IMR-90 (cell line): ENCODE results near the gene DYNC1H1. TPM values are rescaled to one million over a fixed set of nuclear protein-coding genes. Genes with fewer than 3 reads are reported as not detected.

ENCODE experiments used
- ATAC-seq: fragments of 200-7000 bp; cut with Tn5 transposase; 2 replicates; pipeline ENCODE4 v1.9.1; 2020; ENCODE audit warnings: low read depth, mild to moderate bottlenecking, moderate library complexity
- BruUV-seq: library from RNA; stranded (reverse); fragments of 400-500 nt; replicated peaks from 2 replicates; lab custom pipeline; 2021; lab: Mats Ljungman, UMichigan
- CTCF ChIA-PET: fragments of 300-600 bp; formaldehyde crosslinking; extraction: SDS; loops from one replicate; lab custom pipeline; 2021; ENCODE audit warnings: antibody characterized with exemption; lab: Yijun Ruan, JAX
- POLR2A ChIA-PET: fragments of 300-600 bp; sonication (Branson Sonifier 250); formaldehyde crosslinking; loops from one replicate; lab custom pipeline; 2022; ENCODE audit warnings: antibody characterized with exemption; ENCODE audit not compliant: unreplicated experiment; lab: Charles Lee
- DNase-seq: peaks from one replicate; pipeline ENCODE4 v3.0.0; 2013
- H2AFZ ChIP-seq: replicated peaks from 2 replicates; pipeline ENCODE3; 2013; ENCODE audit warnings: low read length, mild to moderate bottlenecking; ENCODE audit not compliant: poor library complexity
- H2AK5ac ChIP-seq: 2 replicates; pipeline ENCODE4 v1.6.1; 2013; ENCODE audit warnings: low read depth, low read length, inconsistent platforms
- H2AK9ac ChIP-seq: replicated peaks from 2 replicates; pipeline ENCODE3; 2013; ENCODE audit warnings: mild to moderate bottlenecking, low read depth, low read length, moderate library complexity; ENCODE audit not compliant: poor library complexity
- H2BK120ac ChIP-seq: 2 replicates; pipeline ENCODE4 v1.6.1; 2013; ENCODE audit warnings: low read depth, low read length, inconsistent platforms
- H2BK15ac ChIP-seq: 3 replicates; pipeline ENCODE4 v1.6.1; 2013; ENCODE audit warnings: low read depth, low read length, inconsistent platforms
- H2BK20ac ChIP-seq: 2 replicates; pipeline ENCODE4 v1.6.1; 2013; ENCODE audit warnings: low read depth, mild to moderate bottlenecking, inconsistent platforms, low read length, moderate library complexity
- H2BK5ac ChIP-seq: 2 replicates; pipeline ENCODE4 v1.6.1; 2013; ENCODE audit warnings: mild to moderate bottlenecking, low read depth, low read length, inconsistent platforms; ENCODE audit not compliant: poor library complexity, severe bottlenecking
- H3K14ac ChIP-seq: replicated peaks from 2 replicates; pipeline ENCODE4 v1.6.1; 2013; ENCODE audit warnings: low read depth, low read length, inconsistent platforms
- H3K18ac ChIP-seq: 2 replicates; pipeline ENCODE4 v1.6.1; 2013; ENCODE audit warnings: low read depth, low read length, control low read depth
- H3K23ac ChIP-seq: 2 replicates; pipeline ENCODE4 v1.6.1; 2013; ENCODE audit warnings: low read depth, low read length, inconsistent platforms
- H3K27ac ChIP-seq: 2 replicates; pipeline ENCODE4 v1.5.1; 2013; ENCODE audit warnings: mild to moderate bottlenecking, control low read depth, low read length; ENCODE audit not compliant: insufficient read depth
- H3K27me3 ChIP-seq: 2 replicates; pipeline ENCODE4 v1.6.1; 2013; ENCODE audit warnings: low read length; ENCODE audit not compliant: control insufficient read depth, insufficient read depth
- H3K36me3 ChIP-seq: 2 replicates; pipeline ENCODE4 v1.6.1; 2013; ENCODE audit warnings: low read length, mixed read lengths; ENCODE audit not compliant: control insufficient read depth, insufficient read depth
- H3K4ac ChIP-seq: 2 replicates; pipeline ENCODE4 v1.6.1; 2013; ENCODE audit warnings: low read depth, low read length, inconsistent platforms
- H3K4me1 ChIP-seq: 2 replicates; pipeline ENCODE4 v1.6.1; 2013; ENCODE audit warnings: low read length, mixed read lengths; ENCODE audit not compliant: control insufficient read depth, insufficient read depth
- H3K4me2 ChIP-seq: 2 replicates; pipeline ENCODE4 v1.6.1; 2013; ENCODE audit warnings: low read depth, mild to moderate bottlenecking, control low read depth, low read length, moderate library complexity
- H3K4me3 ChIP-seq: 2 replicates; pipeline ENCODE4 v1.5.1; 2013; ENCODE audit warnings: low read depth, mild to moderate bottlenecking, control low read depth, low read length, moderate library complexity; ENCODE audit not compliant: insufficient read depth
- H3K56ac ChIP-seq: 2 replicates; pipeline ENCODE4 v1.6.1; 2013; ENCODE audit warnings: low read length, inconsistent platforms; ENCODE audit not compliant: insufficient read depth; ENCODE audit errors: extremely low read depth
- H3K79me1 ChIP-seq, 2 experiments: 2 replicates each; pipeline ENCODE4 v1.6.1; 2013; ENCODE audit warnings: low read length in 2 of 2, inconsistent platforms in 1 of 2, low read depth in 1 of 2
- H3K9ac ChIP-seq: 2 replicates; pipeline ENCODE4 v1.6.1; 2013; ENCODE audit warnings: low read depth, low read length, control low read depth
- H3K9me1 ChIP-seq: 2 replicates; pipeline ENCODE4 v1.6.1; 2013; ENCODE audit warnings: low read length, inconsistent platforms; ENCODE audit not compliant: insufficient read depth
- H3K9me3 ChIP-seq: 2 replicates; pipeline ENCODE4 v1.6.1; 2013; ENCODE audit warnings: low read length; ENCODE audit not compliant: control insufficient read depth, insufficient read depth
- H4K20me1 ChIP-seq: 2 replicates; pipeline ENCODE4 v1.6.1; 2013; ENCODE audit warnings: low read length, inconsistent platforms; ENCODE audit not compliant: insufficient read depth
- H4K5ac ChIP-seq: 2 replicates; pipeline ENCODE4 v1.6.1; 2013; ENCODE audit warnings: mild to moderate bottlenecking, low read depth, low read length, control low read depth
- H4K8ac ChIP-seq, 2 experiments: 2 replicates each; pipeline ENCODE4 v1.6.1; 2013; ENCODE audit warnings: low read depth in 2 of 2, low read length in 2 of 2, control low read depth in 1 of 2, inconsistent platforms in 1 of 2
- H4K91ac ChIP-seq: 2 replicates; pipeline ENCODE4 v1.6.1; 2013; ENCODE audit warnings: low read depth, low read length, inconsistent platforms; ENCODE audit not compliant: insufficient read depth
- BHLHE40 ChIP-seq: fragments of 150-350 bp; IDR thresholded peaks from 2 replicates; pipeline ENCODE4 v1.6.1; 2016; ENCODE audit warnings: mild to moderate bottlenecking, low read depth, low read length
- CEBPB ChIP-seq: IDR thresholded peaks from 2 replicates; pipeline ENCODE4 v1.6.1; 2012; ENCODE audit warnings: low read depth, low read length, improper control_type of control experiment
- FOS ChIP-seq: fragments of 150-350 bp; IDR thresholded peaks from 2 replicates; pipeline ENCODE4 v1.6.1; 2016; ENCODE audit warnings: low read depth, low read length
- MAFK ChIP-seq: IDR thresholded peaks from 2 replicates; pipeline ENCODE4 v1.6.1; 2012; ENCODE audit warnings: low read depth, low read length, improper control_type of control experiment
- MAZ ChIP-seq: IDR thresholded peaks from 2 replicates; pipeline ENCODE4 v1.6.1; 2012; ENCODE audit warnings: low read depth, mild to moderate bottlenecking, low read length, improper control_type of control experiment, moderate library complexity, borderline replicate concordance
- MXI1 ChIP-seq: IDR thresholded peaks from 2 replicates; pipeline ENCODE4 v1.6.1; 2012; ENCODE audit warnings: low read depth, mild to moderate bottlenecking, low read length, moderate library complexity, borderline replicate concordance
- NFE2L2 ChIP-seq: fragments of 150-350 bp; IDR thresholded peaks from 2 replicates; pipeline ENCODE4 v1.6.1; 2016; ENCODE audit warnings: low read depth, mild to moderate bottlenecking, low read length
- POLR2A ChIP-seq: IDR thresholded peaks from 2 replicates; pipeline ENCODE4 v1.6.1; 2012; ENCODE audit warnings: mild to moderate bottlenecking, low read depth, low read length
- WGBS, 2 experiments: methylation state at CpG; one replicate each; pipeline versions ENCODE4 v1.1.5 to v1.1.7; 2013; ENCODE audit warnings: missing lambda C conversion rate in 2 of 2; ENCODE audit not compliant: insufficient read length in 1 of 2; ENCODE audit errors: extremely low coverage in 2 of 2; 5-methylcytosine and 5-hydroxymethylcytosine counted together
- dilution Hi-C: fragments of 300-500 bp; cut with HindIII; formaldehyde crosslinking; loops from one replicate; pipeline ENCODE4 v1.14.3; 2018; ENCODE audit warnings: low sequenced_read_pairs; ENCODE audit not compliant: unreplicated experiment
- in situ Hi-C: fragments of 300-500 bp; cut with MboI; formaldehyde crosslinking; loops from 3 replicates; pipeline ENCODE4 v1.14.3; 2019; ENCODE audit warnings: low sequenced_read_pairs, inconsistent platforms, mixed read lengths
- intact Hi-C: fragments of 100-400 bp; cut with micrococcal nuclease; formaldehyde crosslinking; loops from 2 replicates; pipeline ENCODE4 v1.10.0; 2022
- polyA plus RNA-seq, 3 experiments: library from polyadenylated mRNA; depleted of rRNA; stranded (reverse); fragments of >200 nt; gene quantifications; 2 replicates each; pipeline ENCODE4 v1.2.3, GENCODE V29; 2012; ENCODE audit warnings: low replicate concordance in 1 of 3
- total RNA-seq: library from RNA; depleted of rRNA; stranded (reverse); fragments of >200 nt; gene quantifications from 2 replicates; pipeline ENCODE4 v1.2.3, GENCODE V29; 2012

DYNC1H1 gene
- total and polyA plus RNA-seq, 2 of the 4 experiments (the other 2 are of a cell fraction) = 240 to 670 TPM

DNA sequence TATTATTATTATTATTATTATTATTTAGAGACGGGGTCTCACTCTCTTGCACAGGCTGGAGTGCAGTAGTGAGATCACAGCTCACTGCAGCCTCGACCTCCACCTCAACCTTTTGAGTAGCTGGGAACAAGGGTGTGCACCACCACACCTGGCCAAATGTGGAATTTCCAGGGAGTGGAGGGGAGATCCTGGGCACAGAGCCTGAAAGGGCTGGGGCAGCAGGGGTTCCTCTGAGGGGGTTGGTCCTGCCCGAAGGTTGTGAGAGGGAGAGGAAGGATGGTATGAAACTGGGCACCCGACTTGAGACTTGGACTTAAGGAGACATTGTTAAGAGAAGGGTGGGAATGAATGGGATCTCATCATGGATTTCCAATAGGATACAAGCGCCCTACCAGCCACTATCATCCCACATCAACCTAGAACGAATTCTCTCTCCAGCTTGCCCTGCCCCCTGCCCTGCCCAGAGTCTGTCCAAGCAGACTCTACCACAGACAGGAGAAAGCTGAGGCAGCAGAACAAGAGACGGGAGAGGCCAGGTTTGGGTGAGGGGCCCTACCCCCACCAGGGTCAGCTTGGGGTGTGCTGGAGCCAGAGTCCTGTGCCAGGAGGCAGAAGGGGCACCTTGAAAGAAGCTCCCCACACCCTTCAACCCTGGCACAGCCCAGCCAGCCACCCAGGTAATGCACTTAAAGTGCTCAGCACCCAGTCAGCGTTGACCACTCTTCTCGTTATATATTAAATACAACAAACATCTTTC is 2.4 kb upstream of the DYNC1H1 start (continued):
- TF ChIP-seq CEBPB = no peak

DNA sequence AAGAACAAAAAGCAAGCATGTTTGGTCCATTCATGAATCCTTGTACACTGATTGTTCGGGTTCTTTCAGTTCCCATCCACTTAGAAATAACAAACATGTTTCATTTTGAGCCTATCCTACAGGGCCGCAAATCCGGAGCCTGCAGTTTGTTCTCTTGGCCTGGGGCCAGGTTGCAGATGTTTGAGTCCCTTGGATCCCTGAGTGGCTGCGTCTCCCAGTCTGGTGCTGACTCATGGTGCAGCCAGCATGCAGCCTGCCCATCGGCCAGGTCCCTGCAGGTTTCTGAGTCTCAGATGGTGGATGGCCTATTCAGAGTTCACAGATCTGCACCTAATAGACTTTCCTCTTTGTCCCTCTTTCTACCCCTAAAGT is 1.9 kb upstream of the DYNC1H1 start:
- POLR2A ChIA-PET = no interaction called here
- peak overlapping the region; percentile 78 for H2AFZ ChIP-seq
- H2BK15ac ChIP-seq = peak overlapping the region; percentile 79; the same call in 1 of the 3 replicates
- no peak overlapping the region for H4K5ac ChIP-seq
- peaks cover 11% of the 10 kb centered on the region for H3K4me1 ChIP-seq
- H3K56ac ChIP-seq = peak overlapping the region; percentile 14; the same call in 1 of the 2 replicates
- H3K18ac ChIP-seq = no peak overlapping the region
- TF ChIP-seq MAFK (peak; percentile 44; the same call in 1 of the 2 replicates), POLR2A (no peak), NFE2L2 (peak; percentile 74; the same call in 1 of the 2 replicates), FOS (peak; percentile 10; the same call in 1 of the 2 replicates), CEBPB (no peak), BHLHE40 (no peak), MXI1 (peak; percentile 58; the same call in 1 of the 2 replicates), MAZ (no peak)
- DNase-seq (peak; percentile 93), ATAC-seq (peak; percentile 5; the same call in 1 of the 2 replicates)
- intact Hi-C loops (loop anchor here (5.0 kb wide), 1 partner anchor 190 kb away; no protein-coding TSS in a partner anchor), dilution Hi-C loops (no loop called here), in situ Hi-C loops (loop anchor here (5.0 to 25.0 kb wide), 2 partner anchors 195 to 350 kb away; partner anchors contain the start of genes MOK and ZNF839)
- H3K27ac ChIP-seq = 0 out of 2 replicates have a peak overlapping the region, but pooled peaks have one; percentile 2
- peak overlapping the region; percentile 15; the same call in 1 of the 2 replicates for H3K14ac ChIP-seq
- peak overlapping the region; percentile 89 for H2AK9ac ChIP-seq
- peak overlapping the region; percentile 52 for H3K4ac ChIP-seq
- H3K9me1 ChIP-seq = peaks cover 14% of the 10 kb centered on the region
- H3K23ac ChIP-seq = no peak overlapping the region
- H4K8ac ChIP-seq = peak overlapping the region in 1 of 2 experiments; percentile 74; a peak in 2 of 4 replicates
- H3K9ac ChIP-seq = no peak overlapping the region
- no peak overlapping the region for H3K4me3 ChIP-seq
- H2BK5ac ChIP-seq = peak overlapping the region; percentile 32
- peaks cover 0 to 32% of the 10 kb centered on the region in 2 experiments; a peak in 3 of 4 replicates for H3K79me1 ChIP-seq
- H3K4me2 ChIP-seq = peak overlapping the region; percentile 33
- H2AK5ac ChIP-seq = peak overlapping the region; percentile 64; the same call in 1 of the 2 replicates
- CTCF ChIA-PET = interaction anchor here (0.7 kb wide), 1 partner anchor 403 kb away, joined by 4 read pairs; no protein-coding TSS in a partner anchor
- peak overlapping the region; percentile 77 for H2BK20ac ChIP-seq
- no TSS peak for BruUV-seq
- 13% methylated on average over 4 of the region's 5 CpGs; no CpG with 5 or more reads in 1 of the 2 experiments for WGBS, 2 experiments
- H3K9me3 ChIP-seq = no peaks in the 10 kb centered on the region
- peaks cover 20% of the 10 kb centered on the region for H4K20me1 ChIP-seq
- H3K27me3 ChIP-seq = no peaks in the 10 kb centered on the region
- H4K91ac ChIP-seq = peak overlapping the region; percentile 2; the same call in 1 of the 2 replicates
- H2BK120ac ChIP-seq = peak overlapping the region; percentile 21; the same call in 1 of the 2 replicates
- no peaks in the 10 kb centered on the region for H3K36me3 ChIP-seq
